Activated CD8-positive, alpha-beta T cell treated with anti-CD3 and anti-CD28 coated beads, Interleukin-2, amount 10 ng/mL, durations not matched to agents 7 days and 5 days (primary cell): Measurements from ENCODE around the gene LY6G6D. TPM values are rescaled to one million over a fixed set of nuclear protein-coding genes. Genes with fewer than 3 reads are reported as not detected.
A peak's percentile ranks its signal among the peaks of the same experiment; 100 is the strongest.

ENCODE experiments used
- ATAC-seq: fragments of 150-1000 bp; cut with Tn5 transposase; one replicate; pipeline ENCODE4 v1.10.0; 2021; ENCODE audit warnings: moderate library complexity
- CTCF ChIA-PET: fragments of 350-600 bp; sonication (Branson Sonifier 250); formaldehyde crosslinking; loops from one replicate; lab custom pipeline; 2021; ENCODE audit warnings: antibody characterized with exemption; lab: Charles Lee
- POLR2A ChIA-PET: fragments of 350-600 bp; sonication (Branson Sonifier 250); formaldehyde crosslinking; loops from one replicate; lab custom pipeline; 2021; ENCODE audit warnings: antibody characterized with exemption; lab: Charles Lee
- DNase-seq: peaks from one replicate; pipeline ENCODE4 v3.0.0-alpha.2; 2020
- H3K27ac Mint-ChIP-seq: one replicate; pipeline ENCODE4 v1.8.0; 2021; ENCODE audit warnings: mild to moderate bottlenecking, mixed read lengths
- H3K27me3 Mint-ChIP-seq: one replicate; pipeline ENCODE4 v1.8.0; 2021; ENCODE audit warnings: low read depth, mixed read lengths
- H3K36me3 Mint-ChIP-seq: one replicate; pipeline ENCODE4 v1.8.0; 2021; ENCODE audit warnings: low read depth, mixed read lengths
- H3K4me1 Mint-ChIP-seq: one replicate; pipeline ENCODE4 v1.8.0; 2021; ENCODE audit warnings: low read depth, mixed read lengths
- H3K4me3 Mint-ChIP-seq: one replicate; pipeline ENCODE4 v1.8.0; 2021; ENCODE audit warnings: mild to moderate bottlenecking, mixed read lengths
- H3K9me3 Mint-ChIP-seq: one replicate; pipeline ENCODE4 v1.8.0; 2022; ENCODE audit warnings: mixed read lengths; ENCODE audit not compliant: insufficient read depth
- total RNA-seq, 2 experiments: library from RNA; stranded (reverse); gene quantifications; one replicate each; pipeline ENCODE4 v1.2.3, GENCODE V29; 2021

The LY6G6D gene
- total RNA-seq, 2 experiments from 2014 or later, result not detected

GRCh38 chr6:31721351-31722020 lies 6.3 kb downstream of the LY6G6D start, which contains the start of gene LY6G6C:
LY6G6C (minus strand) TSS chr6:31721746; CDS start chr6:31721679, 67 bp downstream.
- DNase-seq (no peak), ATAC-seq (no peak)
- H3K4me1 Mint-ChIP-seq, result peaks cover 25% of the 10 kb centered on the region
- H3K27me3 Mint-ChIP-seq, result peaks cover 8% of the 10 kb centered on the region
- no peak within 1 kb of the TSS for H3K4me3 Mint-ChIP-seq
- H3K9me3 Mint-ChIP-seq, result no peaks in the 10 kb centered on the region
- H3K27ac Mint-ChIP-seq, result peak within 1 kb of the TSS; percentile 40
- CTCF ChIA-PET, result no interaction called here
- peaks cover 8% of the 10 kb centered on the region for H3K36me3 Mint-ChIP-seq
- POLR2A ChIA-PET, result interaction anchor here (1.8 to 3.5 kb wide), 2 partner anchors 9 to 19 kb away, joined by 5 to 14 read pairs; partner anchors contain the start of gene MSH5

- no peak for ATAC-seq
- Mint-ChIP-seq H3K4me1 (peaks cover 32% of the 10 kb centered on the region), H3K27me3 (peaks cover 8% of the 10 kb centered on the region), H3K9me3 (no peaks in the 10 kb centered on the region), H3K4me3 (no peak overlapping the region), H3K36me3 (peaks cover 14% of the 10 kb centered on the region), H3K27ac (peak overlapping the region; percentile 40)
- no peak for DNase-seq
- ChIA-PET CTCF (interaction anchor here (2.4 kb wide), 1 partner anchor 48 kb away, joined by 7 read pairs; no protein-coding TSS in a partner anchor), POLR2A (interaction anchor here (3.5 kb wide), 1 partner anchor 18 kb away, joined by 14 read pairs; the partner anchor contains the start of gene MSH5)
Observed at GRCh38 chr6:31722173-31722572, 7.0 kb downstream of the LY6G6D start.

GRCh38 chr6:31723245-31723979 lies 8.3 kb downstream of the LY6G6D start, which contains the start of gene MPIG6B:
MPIG6B (plus strand) TSS chr6:31723373; CDS start chr6:31723384, 11 bp downstream.
- DNase-seq (peak; percentile 39), ATAC-seq (no peak)
- Mint-ChIP-seq H3K4me3 (peak within 1 kb of the TSS; percentile 25), H3K4me1 (peaks cover 43% of the 10 kb centered on the region), H3K36me3 (peaks cover 24% of the 10 kb centered on the region), H3K27me3 (peaks cover 8% of the 10 kb centered on the region), H3K27ac (peak within 1 kb of the TSS; percentile 85), H3K9me3 (no peaks in the 10 kb centered on the region)
- CTCF ChIA-PET, result interaction anchor here (0.8 to 2.4 kb wide), 3 partner anchors 9 to 107 kb away, joined by 3 to 7 read pairs (median 4); no protein-coding TSS in a partner anchor
- POLR2A ChIA-PET, result interaction anchor here (1.0 to 3.5 kb wide), 3 partner anchors 12 to 17 kb away, joined by 3 to 14 read pairs (median 9); partner anchors contain the start of gene MSH5

DNA sequence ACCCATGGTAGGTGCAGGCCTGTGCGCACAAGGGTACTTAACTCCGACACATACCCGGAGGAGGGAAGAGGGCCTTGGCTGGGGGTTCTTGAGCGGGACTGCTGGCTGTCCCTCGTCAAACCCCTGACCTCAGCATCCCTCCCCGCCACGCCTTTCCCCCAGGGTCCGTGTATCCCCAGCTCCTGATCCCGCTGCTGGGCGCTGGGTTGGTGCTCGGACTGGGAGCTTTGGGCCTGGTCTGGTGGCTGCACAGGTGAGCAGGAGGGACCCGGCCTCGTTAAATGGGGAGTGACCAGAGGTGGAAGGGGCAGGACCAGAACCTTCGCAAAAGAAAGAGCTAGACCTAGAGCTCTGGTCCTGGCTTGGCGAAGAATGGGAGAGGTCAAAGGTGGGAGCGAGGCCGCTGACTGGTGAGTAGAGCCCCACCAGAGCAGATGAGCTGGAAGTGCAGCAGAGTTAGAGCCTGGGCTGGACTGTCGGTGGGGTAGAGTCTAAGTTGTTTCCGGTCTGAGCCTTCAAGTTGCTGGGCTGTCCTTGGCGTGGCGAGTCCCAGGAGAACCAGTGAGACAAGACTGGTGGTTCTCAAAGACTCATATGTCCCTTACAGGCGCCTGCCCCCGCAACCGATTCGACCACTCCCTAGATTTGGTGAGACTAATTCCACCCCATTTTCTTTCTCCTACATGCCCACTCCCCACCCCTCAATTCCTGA lies 9.0 kb downstream of the LY6G6D start:
- Mint-ChIP-seq H3K4me1 (peaks cover 51% of the 10 kb centered on the region), H3K4me3 (peak overlapping the region; percentile 25)
- POLR2A ChIA-PET, result interaction anchor here (0.7 to 3.5 kb wide), 5 partner anchors 11 to 82 kb away, joined by 3 to 14 read pairs (median 4); partner anchors contain the start of gene MSH5

GRCh38 chr6:31725502-31726350 lies 10.6 kb downstream of the LY6G6D start:
- Mint-ChIP-seq H3K36me3 (peaks cover 44% of the 10 kb centered on the region), H3K4me1 (peaks cover 65% of the 10 kb centered on the region), H3K4me3 (no peak overlapping the region), H3K27me3 (peaks cover 3% of the 10 kb centered on the region), H3K27ac (peak overlapping the region; percentile 31), H3K9me3 (no peaks in the 10 kb centered on the region)
- POLR2A ChIA-PET, result interaction anchor here (0.7 to 7.2 kb wide), 3 partner anchors 9 to 73 kb away, joined by 4 to 83 read pairs (median 5); partner anchors contain the start of genes BAG6 and MSH5
- no peak for DNase-seq
- ATAC-seq, result no peak
- CTCF ChIA-PET, result interaction anchor here (1.1 to 2.8 kb wide), 5 partner anchors 12 to 70 kb away, joined by 3 to 18 read pairs (median 6); partner anchors contain the start of genes ABHD16A, CLIC1, LY6G5C and MSH5

More for the DNA sequence above, 9.0 kb downstream of the LY6G6D start:
- DNase-seq (no peak), ATAC-seq (no peak)
- H3K9me3 Mint-ChIP-seq, result no peaks in the 10 kb centered on the region
- CTCF ChIA-PET, result interaction anchor here (0.9 to 2.4 kb wide), 3 partner anchors 46 to 107 kb away, joined by 4 to 7 read pairs (median 5); no protein-coding TSS in a partner anchor
- H3K36me3 Mint-ChIP-seq, result peaks cover 30% of the 10 kb centered on the region
- peak overlapping the region; percentile 56 for H3K27ac Mint-ChIP-seq
- peaks cover 8% of the 10 kb centered on the region for H3K27me3 Mint-ChIP-seq

DNA sequence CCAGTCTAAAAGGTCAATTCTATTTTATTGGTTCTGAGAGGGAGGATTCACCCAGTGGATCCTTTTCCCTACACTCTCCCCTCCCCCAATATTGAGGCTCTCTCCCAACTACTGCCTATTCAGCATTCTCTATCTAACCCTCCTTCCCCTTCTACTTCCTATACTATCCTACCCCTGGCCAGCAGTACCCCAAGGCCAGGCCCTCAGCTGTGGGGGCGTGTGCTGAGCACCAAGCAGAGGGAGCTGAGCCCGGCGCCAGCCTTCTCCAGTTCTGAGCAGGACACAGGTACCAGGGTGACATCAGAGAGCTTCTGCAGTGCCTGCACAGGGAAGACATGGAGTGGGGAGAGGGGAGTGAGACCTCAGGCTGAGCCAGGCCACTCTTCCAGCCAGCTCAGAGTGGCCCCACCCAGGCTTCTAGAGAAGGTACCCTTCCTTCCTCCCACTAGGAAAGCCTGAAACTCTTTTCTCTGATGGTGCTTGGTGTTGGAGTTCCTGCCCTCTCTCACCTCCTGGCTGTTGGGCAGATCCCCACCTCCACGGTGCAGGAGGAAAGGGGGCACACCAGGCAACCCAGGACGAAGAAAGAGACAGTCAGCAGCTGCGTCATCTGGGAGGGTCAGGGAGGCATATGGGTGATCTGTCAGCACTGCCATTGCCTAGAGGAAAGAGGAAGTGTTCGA lies 12.0 kb downstream of the LY6G6D start:
- H3K27ac Mint-ChIP-seq, result peak overlapping the region; percentile 84
- H3K4me1 Mint-ChIP-seq, result peaks cover 75% of the 10 kb centered on the region
- H3K4me3 Mint-ChIP-seq, result peak overlapping the region; percentile 66

GRCh38 chr6:31727717-31728671 lies 12.8 kb downstream of the LY6G6D start:
- no peak for ATAC-seq
- DNase-seq, result peak; percentile 40
- Mint-ChIP-seq H3K9me3 (no peaks in the 10 kb centered on the region), H3K36me3 (peaks cover 61% of the 10 kb centered on the region), H3K4me1 (peaks cover 76% of the 10 kb centered on the region), H3K27me3 (no peaks in the 10 kb centered on the region), H3K4me3 (peak overlapping the region; percentile 95), H3K27ac (peak overlapping the region; percentile 84)
- CTCF ChIA-PET, result interaction anchor here (0.8 to 4.9 kb wide), 8 partner anchors 10 to 102 kb away, joined by 3 to 29 read pairs (median 6); partner anchors contain the start of genes ABHD16A, CLIC1, LSM2 and LY6G5C
- POLR2A ChIA-PET, result interaction anchor here (0.7 to 7.2 kb wide), 3 partner anchors 11 to 135 kb away, joined by 3 to 83 read pairs (median 3); partner anchors contain the start of genes MSH5 and NEU1

More for the DNA sequence above, 12.0 kb downstream of the LY6G6D start:
- ChIA-PET POLR2A (interaction anchor here (0.7 to 7.2 kb wide), 2 partner anchors 12 to 42 kb away, joined by 3 to 83 read pairs; partner anchors contain the start of gene MSH5), CTCF (interaction anchor here (0.6 to 4.9 kb wide), 9 partner anchors 11 to 103 kb away, joined by 3 to 29 read pairs (median 3); partner anchors contain the start of genes ABHD16A, CLIC1, LSM2 and LY6G5C)
- Mint-ChIP-seq H3K9me3 (no peaks in the 10 kb centered on the region), H3K36me3 (peaks cover 58% of the 10 kb centered on the region), H3K27me3 (no peaks in the 10 kb centered on the region)
- DNase-seq, result no peak
- ATAC-seq, result peak; percentile 29

GRCh38 chr6:31728767-31729514 lies 13.8 kb downstream of the LY6G6D start, which contains the start of gene DDAH2:
DDAH2 (minus strand) TSS chr6:31729299; CDS start chr6:31729161, 138 bp downstream.
- no peaks in the 10 kb centered on the region for H3K9me3 Mint-ChIP-seq
- peak; percentile 38 for ATAC-seq
- CTCF ChIA-PET, result interaction anchor here (0.6 to 4.9 kb wide), 18 partner anchors 9 to 103 kb away, joined by 3 to 38 read pairs (median 6); partner anchors contain the start of genes ABHD16A, CLIC1, HSPA1B and LSM2

More at GRCh38 chr6:31728767-31729514, 13.8 kb downstream of the LY6G6D start, which contains the start of gene DDAH2:
- no peaks in the 10 kb centered on the region for H3K27me3 Mint-ChIP-seq
- peaks cover 76% of the 10 kb centered on the region for H3K4me1 Mint-ChIP-seq
- H3K4me3 Mint-ChIP-seq, result peak within 1 kb of the TSS; percentile 95
- peak within 1 kb of the TSS; percentile 90 for H3K27ac Mint-ChIP-seq
- DNase-seq, result no peak
- POLR2A ChIA-PET, result interaction anchor here (0.8 to 7.2 kb wide), 7 partner anchors 8 to 134 kb away, joined by 3 to 83 read pairs (median 4); partner anchors contain the start of genes HSPA1L, LY6G6C, MSH5 and NEU1
- H3K36me3 Mint-ChIP-seq, result peaks cover 70% of the 10 kb centered on the region
